DMS153 (cell line): ENCODE data around the gene WNT7B.

Experiments
- DNase-seq: peaks from one replicate; lab custom pipeline; 2025; lab: John Stamatoyannopoulos, UW

WNT7B gene

GRCh38 chr22:45927059-45927458 is 49.9 kb downstream of the WNT7B start:
- no peak for DNase-seq

GRCh38 chr22:45926433-45926832 is 50.5 kb downstream of the WNT7B start:
- DNase-seq: no peak

DNA sequence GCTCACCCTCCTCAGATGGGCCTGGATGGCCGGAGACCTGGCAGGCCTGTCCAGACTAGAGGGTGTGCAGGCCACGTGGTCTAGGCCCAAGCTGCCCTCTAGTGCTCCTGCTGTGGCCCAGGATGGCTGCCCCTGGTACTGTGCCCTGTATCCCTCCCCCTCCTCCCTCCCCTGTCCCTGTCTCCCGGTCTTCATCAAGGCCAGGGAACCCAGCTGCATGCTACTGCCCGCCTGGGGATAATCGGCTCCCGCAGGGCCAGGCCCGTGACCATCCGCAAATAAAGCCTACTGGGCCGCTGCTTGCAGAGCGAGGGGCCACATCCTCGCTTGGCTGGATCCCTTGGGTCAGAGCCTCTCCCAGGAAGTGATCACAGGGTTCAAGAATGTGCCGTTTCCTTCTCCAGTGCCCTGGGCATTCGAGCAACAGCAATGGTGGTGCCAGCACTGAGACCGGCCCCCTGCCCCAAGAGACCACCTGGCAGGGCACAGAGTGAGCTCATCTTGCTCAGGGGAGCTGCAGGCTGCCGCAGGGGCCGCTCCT is 51.1 kb downstream of the WNT7B start:
- DNase-seq: no peak

- DNase-seq: no peak
Observed at GRCh38 chr22:45923835-45924234, 53.1 kb downstream of the WNT7B start.

- no peak for DNase-seq
Observed at GRCh38 chr22:45923212-45923611, 53.8 kb downstream of the WNT7B start.

DNA sequence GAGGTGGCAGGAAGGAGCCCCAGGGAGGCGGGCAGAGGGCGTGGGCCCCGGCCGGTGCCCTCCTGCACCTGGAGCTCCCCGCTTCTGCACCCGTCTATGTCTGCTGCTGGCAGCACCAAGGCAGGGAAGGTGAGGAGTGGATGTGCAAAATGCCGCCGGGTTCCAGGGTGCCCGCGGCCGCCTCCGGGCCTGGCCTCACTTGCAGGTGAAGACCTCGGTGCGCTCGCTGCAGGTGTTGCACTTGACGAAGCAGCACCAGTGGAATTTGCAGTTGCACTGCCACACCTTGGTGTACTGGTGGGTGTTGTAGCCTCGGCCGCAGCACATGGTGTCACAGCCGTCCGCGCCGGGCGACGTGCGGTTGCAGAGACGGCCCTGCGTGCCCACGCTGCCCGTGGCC is 54.3 kb downstream of the WNT7B start:
- no peak for DNase-seq

GRCh38 chr22:45922256-45922655 is 54.7 kb downstream of the WNT7B start:
- DNase-seq: no peak

DNA sequence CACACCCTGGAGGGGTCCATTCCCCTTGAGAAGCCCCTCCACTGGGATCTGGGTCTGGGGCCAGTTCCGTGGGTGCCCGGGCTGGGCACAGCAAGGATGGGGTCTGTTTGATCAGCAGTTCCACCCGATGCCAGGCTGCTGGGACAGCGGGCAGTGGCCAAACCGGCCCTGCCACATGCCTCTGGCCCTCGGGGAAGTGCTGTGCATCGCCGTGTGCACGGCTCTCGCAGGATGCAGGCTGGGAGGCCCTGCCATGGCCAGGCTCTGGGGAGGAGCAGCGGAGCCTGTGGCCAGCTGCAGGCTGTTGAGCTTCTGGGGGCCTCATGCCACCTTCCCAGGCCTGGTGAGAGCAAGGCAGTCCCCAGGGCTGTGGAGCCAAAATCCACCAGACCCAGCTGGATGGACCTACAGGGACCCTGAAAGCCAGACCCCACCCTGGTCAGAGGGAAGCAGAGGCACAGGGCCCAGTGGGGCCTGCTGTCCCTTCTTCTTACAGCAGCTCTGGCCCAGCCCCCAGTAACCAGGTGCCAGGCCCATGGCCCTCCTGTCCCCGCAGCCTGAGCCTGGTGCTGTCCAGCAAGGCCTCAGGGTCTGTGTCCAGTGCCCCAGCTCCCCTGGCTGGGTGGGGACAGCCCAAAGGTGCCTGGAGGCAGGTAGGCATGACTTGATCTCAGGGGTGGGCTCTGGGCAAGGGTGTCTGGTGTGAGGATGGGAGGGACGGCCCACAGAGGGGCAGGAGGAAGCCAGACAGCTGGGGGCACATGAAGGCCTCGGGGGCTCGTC is 57.3 kb downstream of the WNT7B start:
- no peak for DNase-seq

GRCh38 chr22:45918459-45919370 is 58.2 kb downstream of the WNT7B start:
- DNase-seq: no peak

DNA sequence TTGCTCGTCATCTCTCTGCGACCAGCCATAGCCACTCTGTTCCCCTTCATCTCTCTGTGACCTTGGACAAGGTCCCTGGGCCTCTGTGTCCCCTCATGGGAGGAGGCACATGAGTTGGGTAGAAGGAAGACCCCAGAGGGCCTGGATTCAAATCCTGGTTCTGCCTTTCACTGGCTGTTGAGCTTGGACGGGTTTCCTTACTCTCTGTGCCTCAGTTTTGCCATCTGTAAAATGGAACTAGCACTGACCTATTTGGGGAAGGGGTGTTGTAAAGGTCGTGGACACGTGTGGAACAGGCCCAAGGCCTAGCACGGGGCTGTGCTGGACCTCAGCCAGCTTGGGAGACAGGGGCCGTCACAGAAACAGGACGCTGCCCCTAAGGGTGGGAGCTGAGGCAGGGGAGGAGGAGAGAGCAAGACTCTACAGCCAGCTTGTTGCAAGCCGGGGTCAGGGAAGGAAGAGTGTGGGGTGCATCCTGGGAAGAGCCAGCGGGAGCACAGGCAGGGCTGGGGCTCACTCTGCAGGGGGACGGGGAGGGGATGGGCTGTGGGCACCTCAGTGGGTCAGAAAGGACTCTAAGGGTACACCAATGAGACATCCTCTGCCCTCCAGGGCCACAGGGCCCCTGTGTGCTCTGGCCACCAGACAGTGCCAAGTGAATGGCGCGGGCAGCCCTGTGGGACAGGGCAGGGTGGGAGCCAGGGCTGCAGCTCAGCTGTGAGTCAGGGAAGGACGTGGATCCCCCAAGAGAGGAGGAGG is 59.1 kb downstream of the WNT7B start:
- DNase-seq: no peak

DNA sequence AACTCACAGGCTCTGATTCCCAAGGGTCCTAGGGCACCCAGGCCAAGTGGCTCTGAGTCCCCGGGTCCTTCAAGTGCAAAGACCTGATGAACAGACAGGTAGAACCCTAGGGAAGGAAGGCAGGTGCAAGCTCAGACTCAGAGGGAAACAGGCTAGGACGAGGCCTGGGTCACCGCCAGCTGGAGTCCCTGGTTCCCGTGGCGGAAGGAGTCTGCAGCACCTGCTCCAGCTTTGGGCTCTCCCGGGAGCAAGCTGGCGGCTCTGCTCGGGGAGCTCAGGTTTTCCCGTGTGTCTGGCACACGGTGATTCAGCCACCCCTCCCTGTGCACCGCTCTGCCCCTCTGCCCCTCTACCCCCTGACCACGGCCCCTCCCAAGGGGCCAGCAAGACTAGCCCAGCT is 59.8 kb downstream of the WNT7B start:
- peak; percentile 58 for DNase-seq

GRCh38 chr22:45916515-45916914 is 60.4 kb downstream of the WNT7B start:
- DNase-seq: no peak

- no peak for DNase-seq
Observed at GRCh38 chr22:45915841-45916240, 61.1 kb downstream of the WNT7B start.

GRCh38 chr22:45915151-45915550 is 61.8 kb downstream of the WNT7B start:
- no peak for DNase-seq

DNA sequence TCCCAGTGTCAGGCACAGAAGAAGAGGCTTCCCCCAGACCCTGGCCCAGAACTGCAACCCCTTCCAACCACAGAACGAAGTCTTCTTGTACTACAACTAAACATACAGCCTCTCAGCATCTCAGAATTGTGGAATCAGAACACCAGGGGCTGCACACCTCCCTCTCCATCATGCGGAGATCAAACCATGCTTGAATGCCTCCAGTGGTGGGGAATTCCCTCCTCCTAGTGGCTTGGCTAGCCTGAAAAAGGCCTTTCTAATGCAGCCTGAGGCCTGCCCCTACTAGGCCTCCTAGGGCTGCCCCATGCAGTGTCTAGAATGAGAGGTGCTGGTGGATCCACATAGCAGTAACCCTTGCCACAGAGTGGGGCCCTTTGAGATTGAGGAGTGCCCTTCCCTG is 62.7 kb downstream of the WNT7B start:
- no peak for DNase-seq

DNA sequence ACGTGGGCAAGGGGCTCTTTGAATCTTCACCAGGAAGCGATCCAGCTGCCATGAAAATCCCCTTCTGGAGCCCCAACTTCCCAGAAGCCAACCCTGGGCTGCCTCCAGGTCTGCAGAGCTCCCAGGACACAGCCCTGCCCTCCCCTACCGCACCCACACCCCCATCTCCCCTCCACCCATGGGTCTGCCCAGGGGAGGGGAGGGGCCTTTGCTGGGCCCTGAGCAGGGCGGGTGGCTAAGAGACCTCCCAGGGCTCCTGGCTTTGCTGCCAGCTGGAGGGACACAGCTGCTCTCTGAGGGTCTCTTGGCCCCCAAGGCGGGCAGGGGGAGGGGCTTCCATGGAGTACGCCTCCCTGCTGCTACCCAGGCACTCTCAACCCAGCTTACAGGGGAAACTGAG is 64.1 kb downstream of the WNT7B start:
- no peak for DNase-seq

DNA sequence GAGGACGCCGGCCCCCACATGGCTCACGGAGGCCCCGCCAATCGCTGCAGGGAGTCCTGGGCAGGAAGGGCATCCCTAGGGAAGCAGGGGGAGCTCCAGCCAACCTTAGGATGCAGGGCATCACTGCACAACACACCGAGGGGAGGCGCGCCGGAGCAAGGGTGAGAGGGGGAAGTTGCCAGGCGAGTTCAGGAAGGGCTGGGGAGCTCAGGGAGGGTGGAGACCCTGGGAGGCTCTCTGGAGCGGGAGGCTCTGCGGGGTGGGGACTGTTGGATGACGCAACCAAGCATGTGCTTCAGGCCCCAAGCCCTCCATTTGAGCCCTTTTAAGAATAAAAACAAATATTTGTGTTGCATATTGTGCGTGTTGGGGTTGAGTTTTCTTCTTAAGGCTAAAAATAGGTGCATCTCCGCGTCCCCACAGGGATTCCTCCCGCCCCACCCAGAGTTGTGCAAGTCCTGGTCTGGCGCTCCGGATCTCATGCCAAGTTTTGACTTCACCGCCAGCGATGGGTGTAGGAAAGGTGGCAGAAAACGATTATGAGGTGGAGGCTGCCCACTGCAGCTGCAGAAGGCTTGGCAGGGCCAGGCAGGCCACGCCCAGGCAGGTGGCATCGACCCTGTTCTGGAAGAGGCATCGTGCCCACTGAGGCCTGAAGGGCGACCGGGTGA is 65.2 kb downstream of the WNT7B start:
- DNase-seq: peak; percentile 86

DNA sequence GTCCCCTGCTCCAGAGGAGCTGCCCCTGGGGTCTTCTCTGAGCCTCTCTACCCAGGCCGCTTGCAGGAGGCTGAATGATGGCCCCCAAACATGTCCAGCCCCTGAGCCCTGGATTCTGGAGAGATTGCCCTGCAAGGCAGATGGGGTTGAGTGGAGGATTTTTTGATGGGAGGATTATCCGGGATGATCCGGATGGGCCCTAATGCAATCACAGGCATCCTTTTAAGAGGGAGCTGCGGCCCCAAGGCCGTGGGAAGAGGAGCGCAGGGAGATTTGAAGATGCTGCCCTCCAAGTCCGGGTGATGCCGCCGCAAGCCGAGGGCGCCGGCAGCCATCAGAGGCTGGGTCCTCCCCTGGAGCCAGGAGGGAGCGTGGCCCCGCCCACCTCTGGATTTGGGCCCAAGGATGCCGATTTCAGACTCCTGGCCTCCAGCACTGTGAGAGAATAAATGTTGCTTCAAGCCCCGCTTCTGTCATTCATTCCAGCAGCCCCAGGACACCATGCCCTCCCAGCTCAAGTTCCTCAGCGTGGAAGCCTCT is 66.0 kb downstream of the WNT7B start:
- no peak for DNase-seq

DNA sequence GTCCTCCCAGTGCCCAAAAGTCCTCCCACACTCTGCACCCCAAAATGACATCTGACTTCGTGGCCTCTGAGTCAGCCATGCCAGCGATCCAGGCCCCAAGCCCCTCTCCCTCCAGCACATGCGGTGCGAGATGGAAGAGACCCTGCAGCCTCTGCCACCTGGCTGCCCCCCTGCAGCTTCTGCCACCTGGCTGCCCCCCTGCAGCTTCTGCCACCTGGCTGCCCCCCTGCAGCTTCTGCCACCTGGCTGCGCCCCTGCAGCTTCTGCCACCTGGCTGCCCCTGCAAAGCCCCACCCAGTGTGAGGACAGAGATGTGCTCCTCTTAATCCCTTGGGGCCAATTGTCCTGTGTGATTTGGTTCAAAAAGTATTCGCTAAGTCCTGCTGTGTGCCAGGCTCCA is 68.0 kb downstream of the WNT7B start:
- no peak for DNase-seq

- no peak for DNase-seq
Observed at GRCh38 chr22:45907996-45908395, 69.0 kb downstream of the WNT7B start.

- DNase-seq: no peak
Observed at GRCh38 chr22:45907378-45907777, 69.6 kb downstream of the WNT7B start.
